Cardiac muscle cell (in vitro differentiated cells and primary cell): ENCODE results near the gene SIVA1. TPM values are rescaled to one million over a fixed set of nuclear protein-coding genes. Genes with fewer than 3 reads are reported as not detected.

Experiments used
- DNase-seq, 2 donors: peaks; one replicate each; pipeline versions ENCODE4 v3.0.0 to v3.0.0-alpha.2; 2010 to 2017; ENCODE audit warnings: low read depth in 1 of 2, low spot score in 1 of 2
- H3K27ac ChIP-seq: fragments of 200-600 bp; sonication (generic); 2 replicates; pipeline ENCODE4 v1.5.1; 2016
- H3K27me3 ChIP-seq: fragments of 200-600 bp; sonication (generic); 2 replicates; pipeline ENCODE4 v1.6.0; 2016; ENCODE audit warnings: control low read depth
- H3K36me3 ChIP-seq: fragments of 200-600 bp; sonication (generic); 2 replicates; pipeline ENCODE4 v1.5.1; 2016; ENCODE audit warnings: control low read depth
- H3K4me1 ChIP-seq: fragments of 200-600 bp; sonication (generic); 2 replicates; pipeline ENCODE4 v1.8.1; 2017; ENCODE audit warnings: low read depth, mild to moderate bottlenecking, mixed run types
- H3K4me3 ChIP-seq: fragments of 200-600 bp; sonication (generic); 2 replicates; pipeline ENCODE4 v1.5.1; 2016; ENCODE audit warnings: mild to moderate bottlenecking
- H3K9me3 ChIP-seq: fragments of 200-600 bp; sonication (generic); 2 replicates; pipeline ENCODE4 v1.5.1; 2017; ENCODE audit warnings: low read depth, mild to moderate bottlenecking, control low read depth
- polyA plus RNA-seq: library from polyadenylated mRNA; unstranded; fragments of >200 nt; fragmentation: Nextera tagmentation; extraction: Ambion mirVana; gene quantifications from 2 replicates; pipeline ENCODE4 v1.2.1, GENCODE V29; 2016
- total RNA-seq: library from RNA; depleted of rRNA; stranded (reverse); fragments of >200 nt; gene quantifications from 2 replicates; pipeline ENCODE4 v1.2.3, GENCODE V29; 2016
- TF ChIP-seq, protein P1 (sequence below): IDR thresholded peaks from 2 replicates; pipeline ENCODE4 v1.5.1; 2012; ENCODE audit warnings: low read depth, mild to moderate bottlenecking, low read length

Gene SIVA1
- total and polyA plus RNA-seq, 2 experiments from 2014 or later, result 145 to 278 TPM

DNA sequence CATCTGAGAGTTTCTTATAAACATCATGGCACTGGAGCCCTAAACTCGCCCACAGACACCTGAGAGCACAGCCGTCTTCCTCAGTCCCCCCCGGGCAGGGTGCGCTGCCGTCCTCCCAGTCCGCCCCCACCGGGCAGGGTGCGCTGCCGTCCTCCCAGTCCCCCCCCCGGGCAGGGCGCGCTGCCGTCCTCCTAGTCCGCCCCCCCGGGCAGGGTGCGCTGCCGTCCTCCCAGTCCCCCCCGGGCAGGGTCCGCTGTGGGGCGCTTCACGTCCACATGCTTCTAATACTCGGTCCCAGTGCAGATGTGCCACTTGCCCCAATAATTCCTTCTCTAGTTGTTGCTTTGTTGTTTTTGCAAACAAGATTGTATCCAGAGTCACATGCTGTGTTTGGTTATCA is 35.8 kb upstream of the SIVA1 start:
- no peaks in the 10 kb centered on the region for H3K27me3 ChIP-seq
- no peak for DNase-seq
- no peak overlapping the region for H3K4me3 ChIP-seq
- H3K36me3 ChIP-seq, result no peaks in the 10 kb centered on the region
- peaks cover 9% of the 10 kb centered on the region for H3K4me1 ChIP-seq
- TF ChIP-seq, protein P1, sequence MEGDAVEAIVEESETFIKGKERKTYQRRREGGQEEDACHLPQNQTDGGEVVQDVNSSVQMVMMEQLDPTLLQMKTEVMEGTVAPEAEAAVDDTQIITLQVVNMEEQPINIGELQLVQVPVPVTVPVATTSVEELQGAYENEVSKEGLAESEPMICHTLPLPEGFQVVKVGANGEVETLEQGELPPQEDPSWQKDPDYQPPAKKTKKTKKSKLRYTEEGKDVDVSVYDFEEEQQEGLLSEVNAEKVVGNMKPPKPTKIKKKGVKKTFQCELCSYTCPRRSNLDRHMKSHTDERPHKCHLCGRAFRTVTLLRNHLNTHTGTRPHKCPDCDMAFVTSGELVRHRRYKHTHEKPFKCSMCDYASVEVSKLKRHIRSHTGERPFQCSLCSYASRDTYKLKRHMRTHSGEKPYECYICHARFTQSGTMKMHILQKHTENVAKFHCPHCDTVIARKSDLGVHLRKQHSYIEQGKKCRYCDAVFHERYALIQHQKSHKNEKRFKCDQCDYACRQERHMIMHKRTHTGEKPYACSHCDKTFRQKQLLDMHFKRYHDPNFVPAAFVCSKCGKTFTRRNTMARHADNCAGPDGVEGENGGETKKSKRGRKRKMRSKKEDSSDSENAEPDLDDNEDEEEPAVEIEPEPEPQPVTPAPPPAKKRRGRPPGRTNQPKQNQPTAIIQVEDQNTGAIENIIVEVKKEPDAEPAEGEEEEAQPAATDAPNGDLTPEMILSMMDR, result no peak
- no peaks in the 10 kb centered on the region for H3K9me3 ChIP-seq
- H3K27ac ChIP-seq, result no peak overlapping the region

DNA sequence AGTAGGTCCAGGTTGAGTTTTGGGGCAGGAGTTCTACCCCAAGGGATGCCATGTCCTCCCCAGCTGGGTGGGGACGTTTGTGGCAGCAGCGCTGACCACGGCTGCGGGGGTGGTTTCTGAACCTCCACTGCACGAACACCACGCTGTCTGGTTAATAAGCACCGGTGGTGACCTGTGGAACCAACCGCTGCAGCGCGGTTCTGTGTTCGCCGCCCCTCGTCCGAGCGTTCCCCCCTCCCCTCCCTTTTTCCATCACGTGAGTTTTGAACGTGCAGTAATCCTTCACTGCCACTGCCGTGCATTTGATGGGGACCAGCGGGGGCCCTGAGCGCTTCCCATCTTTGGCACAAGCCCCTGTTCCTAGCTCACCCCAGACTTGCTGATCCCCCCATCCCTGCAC is 35.3 kb upstream of the SIVA1 start:
- H3K4me1 ChIP-seq, result peaks cover 14% of the 10 kb centered on the region
- H3K36me3 ChIP-seq, result no peaks in the 10 kb centered on the region
- H3K27ac ChIP-seq, result no peak overlapping the region
- no peak for DNase-seq
- TF ChIP-seq, protein P1, result no peak
- H3K9me3 ChIP-seq, result no peaks in the 10 kb centered on the region
- no peaks in the 10 kb centered on the region for H3K27me3 ChIP-seq
- no peak overlapping the region for H3K4me3 ChIP-seq

DNA sequence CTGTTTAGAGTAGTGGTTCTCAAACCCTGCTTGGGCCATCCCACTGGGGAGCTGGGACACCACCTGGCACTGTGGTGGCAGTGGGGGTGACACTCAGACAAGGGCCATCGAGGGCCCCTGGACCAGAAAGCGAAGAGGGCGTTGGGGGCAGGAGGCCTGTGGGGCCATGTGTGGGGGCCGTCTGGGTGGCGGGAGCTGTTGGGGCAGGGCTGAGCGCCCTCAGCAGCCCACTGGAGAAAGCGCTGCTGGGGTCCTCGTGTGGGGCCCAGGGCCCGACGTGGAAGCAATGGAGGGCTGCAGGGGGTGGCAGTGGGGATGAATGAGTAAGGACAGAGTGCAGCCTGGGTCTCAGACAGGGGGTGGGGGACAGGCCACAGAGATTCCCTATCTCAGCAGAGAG is 34.8 kb upstream of the SIVA1 start:
- Histone ChIP-seq H3K36me3 (no peaks in the 10 kb centered on the region), H3K27me3 (no peaks in the 10 kb centered on the region), H3K4me1 (peaks cover 19% of the 10 kb centered on the region), H3K4me3 (no peak overlapping the region), H3K27ac (no peak overlapping the region), H3K9me3 (no peaks in the 10 kb centered on the region)
- TF ChIP-seq, protein P1, result no peak
- DNase-seq, result no peak

DNA sequence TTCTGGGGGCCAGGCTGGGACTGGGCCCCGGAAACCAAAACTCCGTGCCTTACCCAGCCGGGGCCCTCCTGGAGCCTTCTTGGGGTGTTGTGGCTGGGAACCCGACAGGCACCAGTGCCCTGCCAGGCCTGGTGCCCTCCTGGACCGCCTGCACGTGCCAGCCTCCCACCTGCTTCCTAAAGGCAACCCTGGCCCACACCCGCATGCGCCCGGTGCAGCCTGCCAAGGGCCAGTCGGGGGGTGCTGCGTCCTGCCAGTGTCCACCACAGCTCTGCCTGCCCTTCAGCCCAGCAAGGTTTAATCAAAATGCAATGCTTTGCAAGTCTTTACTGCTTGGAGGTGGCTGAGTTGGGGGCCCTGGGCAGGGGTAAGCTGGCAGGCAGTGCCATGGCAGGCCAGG is 34.1 kb upstream of the SIVA1 start:
- DNase-seq, result no peak
- TF ChIP-seq, protein P1, result no peak
- Histone ChIP-seq H3K4me3 (no peak overlapping the region), H3K27me3 (no peaks in the 10 kb centered on the region), H3K4me1 (peaks cover 23% of the 10 kb centered on the region), H3K9me3 (no peaks in the 10 kb centered on the region), H3K36me3 (no peaks in the 10 kb centered on the region), H3K27ac (no peak overlapping the region)

DNA sequence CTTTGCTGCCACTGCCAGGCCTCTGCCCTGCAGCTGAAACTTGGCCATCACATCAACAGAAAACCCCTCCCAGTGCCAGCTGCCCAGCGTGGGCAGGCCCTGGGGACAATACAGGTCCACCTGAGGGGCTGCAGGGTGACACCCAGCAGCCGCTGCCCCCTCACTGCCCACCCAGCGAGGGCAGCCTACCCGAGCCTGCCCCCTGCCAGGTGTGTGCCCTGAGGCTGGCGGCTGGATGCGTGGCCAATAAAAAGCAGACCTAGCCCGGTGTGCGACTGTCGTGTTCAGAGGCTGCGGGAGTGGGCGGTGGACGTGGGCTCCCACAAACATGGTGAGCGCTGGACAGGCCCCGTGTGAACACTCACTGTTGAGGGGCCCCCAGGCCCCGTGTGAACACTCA is 33.6 kb upstream of the SIVA1 start:
- Histone ChIP-seq H3K9me3 (no peaks in the 10 kb centered on the region), H3K4me1 (peaks cover 23% of the 10 kb centered on the region), H3K4me3 (no peak overlapping the region), H3K27ac (no peak overlapping the region), H3K36me3 (no peaks in the 10 kb centered on the region), H3K27me3 (no peaks in the 10 kb centered on the region)
- TF ChIP-seq, protein P1, result no peak
- DNase-seq, result no peak
